22Rv1 (cell line): ENCODE results near the gene COL25A1.

Experiments used
- ZFX ChIP-seq: fragments of 450-650 bp; IDR thresholded peaks from 2 replicates; pipeline ENCODE4 v1.6.1; 2017; ENCODE audit warnings: antibody characterized with exemption, borderline replicate concordance
- TF ChIP-seq, protein P1 (sequence below): fragments of 450-650 bp; IDR thresholded peaks from 2 replicates; pipeline ENCODE4 v1.5.1; 2017; ENCODE audit warnings: mild to moderate bottlenecking

- TF ChIP-seq, protein P1, sequence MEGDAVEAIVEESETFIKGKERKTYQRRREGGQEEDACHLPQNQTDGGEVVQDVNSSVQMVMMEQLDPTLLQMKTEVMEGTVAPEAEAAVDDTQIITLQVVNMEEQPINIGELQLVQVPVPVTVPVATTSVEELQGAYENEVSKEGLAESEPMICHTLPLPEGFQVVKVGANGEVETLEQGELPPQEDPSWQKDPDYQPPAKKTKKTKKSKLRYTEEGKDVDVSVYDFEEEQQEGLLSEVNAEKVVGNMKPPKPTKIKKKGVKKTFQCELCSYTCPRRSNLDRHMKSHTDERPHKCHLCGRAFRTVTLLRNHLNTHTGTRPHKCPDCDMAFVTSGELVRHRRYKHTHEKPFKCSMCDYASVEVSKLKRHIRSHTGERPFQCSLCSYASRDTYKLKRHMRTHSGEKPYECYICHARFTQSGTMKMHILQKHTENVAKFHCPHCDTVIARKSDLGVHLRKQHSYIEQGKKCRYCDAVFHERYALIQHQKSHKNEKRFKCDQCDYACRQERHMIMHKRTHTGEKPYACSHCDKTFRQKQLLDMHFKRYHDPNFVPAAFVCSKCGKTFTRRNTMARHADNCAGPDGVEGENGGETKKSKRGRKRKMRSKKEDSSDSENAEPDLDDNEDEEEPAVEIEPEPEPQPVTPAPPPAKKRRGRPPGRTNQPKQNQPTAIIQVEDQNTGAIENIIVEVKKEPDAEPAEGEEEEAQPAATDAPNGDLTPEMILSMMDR: no peak
- no peak for TF ChIP-seq ZFX
These were observed 522.5 kb downstream of the COL25A1 start for GRCh38 chr4:108779958-108780357.
